GM21576 (cell line): ENCODE measurements around the gene RABIF.
"Not testable (repeated sequence)": the region's sequence is repeated elsewhere in the genome, so short reads cannot be mapped to it uniquely, and the experiment has no call there.

Experiments
- ATAC-seq: cut with Tn5 transposase; IDR thresholded peaks from one replicate; pipeline ENCODE4 v1.9.1; 2021; ENCODE audit warnings: mild to moderate bottlenecking, moderate library complexity; ENCODE audit not compliant: unreplicated experiment

The RABIF gene

DNA sequence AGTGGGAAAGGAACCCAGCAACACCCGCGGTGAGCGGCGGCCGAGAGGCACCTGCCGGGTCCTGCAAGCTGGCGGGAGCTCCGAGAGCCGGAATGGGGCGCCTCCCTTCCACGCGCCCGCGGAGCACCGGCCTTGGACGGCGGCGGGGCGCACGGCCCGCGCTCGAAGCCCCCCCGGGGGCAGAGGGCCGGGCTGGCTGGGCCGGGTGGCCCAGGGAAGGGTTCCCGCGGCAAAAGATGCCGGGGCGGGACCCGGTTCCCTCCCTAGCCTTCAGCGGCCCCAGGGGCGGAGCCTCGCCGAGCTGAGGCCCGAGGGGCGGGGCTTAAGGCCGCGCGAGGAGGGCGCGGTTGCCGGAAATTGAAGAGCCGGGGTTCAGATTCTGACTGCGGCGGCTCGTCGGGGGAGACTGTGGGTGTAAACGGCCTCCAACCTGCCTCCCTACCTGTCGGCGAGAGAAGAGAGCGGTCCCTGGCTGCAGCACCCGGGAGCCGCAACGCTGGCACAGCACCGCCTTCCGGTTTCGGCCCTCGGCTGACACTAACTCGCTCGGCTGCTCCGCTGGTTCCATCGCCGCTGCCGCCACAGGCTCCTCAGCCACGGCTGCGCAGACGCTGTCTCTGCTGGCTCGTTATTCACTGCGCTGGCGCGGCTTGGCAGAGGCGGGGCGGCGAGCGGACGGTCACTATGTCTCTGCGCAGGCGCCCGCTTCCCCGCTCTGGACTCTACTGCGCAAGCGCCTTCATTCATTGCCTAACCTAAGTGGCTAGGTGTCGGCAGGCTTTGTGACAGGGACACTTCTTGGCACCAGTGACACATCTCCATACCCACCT lies at the start of gene RABIF:
Gene RABIF, minus strand, starts transcription at position 619 of the 830 bp plus-strand sequence. Its CDS starts 51 bp downstream, at position 568.
- ATAC-seq, result peak; percentile 86

DNA sequence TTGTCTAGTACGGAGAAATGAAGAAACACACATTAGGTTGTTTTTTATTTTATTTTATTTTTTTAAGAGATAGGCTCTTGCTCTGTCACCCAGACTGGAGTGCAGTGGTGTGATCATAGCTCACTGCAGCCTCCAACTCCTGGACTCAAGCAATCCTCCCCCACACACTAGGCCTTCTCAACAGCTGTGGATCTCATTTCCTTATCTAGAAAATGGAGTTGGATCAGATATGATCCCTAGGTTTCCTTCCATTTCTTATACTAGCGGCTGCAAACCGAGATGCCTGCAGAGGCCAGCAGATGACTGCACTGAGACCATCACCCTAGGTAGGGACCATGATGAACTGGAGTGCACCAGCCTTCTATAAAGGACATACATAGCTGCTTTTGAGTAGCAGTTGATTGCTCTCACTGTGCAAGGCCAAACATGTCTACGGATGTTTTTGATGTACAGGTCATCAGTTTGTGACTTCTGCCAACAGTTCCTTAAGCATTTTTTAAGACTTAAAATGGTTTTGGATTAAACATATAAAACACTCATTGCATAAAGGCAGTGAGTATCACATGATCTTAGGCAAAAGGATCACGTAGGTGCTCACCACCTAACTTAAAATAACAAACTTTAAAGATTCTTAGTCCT lies 49.5 kb upstream of the RABIF start:
- no peak for ATAC-seq

DNA sequence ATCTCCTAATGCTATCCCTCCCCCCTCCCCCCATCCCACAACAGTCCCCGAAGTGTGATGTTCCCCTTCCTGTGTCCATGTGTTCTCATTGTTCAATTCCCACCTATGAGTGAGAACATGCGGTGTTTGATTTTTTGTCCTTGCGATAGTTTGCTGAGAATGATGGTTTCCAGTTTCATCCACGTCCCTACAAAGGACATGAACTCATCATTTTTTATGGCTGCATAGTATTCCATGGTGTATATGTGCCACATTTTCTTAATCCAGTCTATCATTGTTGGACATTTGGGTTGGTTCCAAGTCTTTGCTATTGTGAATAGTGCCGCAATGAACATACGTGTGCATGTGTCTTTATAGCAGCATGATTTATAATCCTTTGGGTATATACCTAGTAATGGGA lies 47.5 kb upstream of the RABIF start:
- ATAC-seq, result not testable (repeated sequence)

DNA sequence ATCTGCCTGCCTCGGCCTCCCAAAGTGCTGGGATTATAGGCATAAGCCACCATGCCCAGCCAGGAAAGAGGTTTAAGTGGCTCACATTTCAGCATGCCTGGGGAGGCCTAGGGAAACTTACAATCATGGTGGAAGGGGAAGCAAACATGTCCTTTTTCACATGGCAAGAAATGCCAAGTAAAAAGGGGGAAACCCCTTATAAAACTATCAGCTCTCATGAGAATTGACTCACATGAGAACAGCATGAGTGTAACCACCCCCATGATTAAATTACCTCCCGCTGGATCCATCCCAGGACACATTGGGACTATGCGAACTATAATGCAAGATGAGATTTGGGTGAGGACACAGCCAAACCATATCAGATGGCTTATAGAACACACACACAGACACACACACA lies 46.9 kb upstream of the RABIF start:
- no peak for ATAC-seq

DNA sequence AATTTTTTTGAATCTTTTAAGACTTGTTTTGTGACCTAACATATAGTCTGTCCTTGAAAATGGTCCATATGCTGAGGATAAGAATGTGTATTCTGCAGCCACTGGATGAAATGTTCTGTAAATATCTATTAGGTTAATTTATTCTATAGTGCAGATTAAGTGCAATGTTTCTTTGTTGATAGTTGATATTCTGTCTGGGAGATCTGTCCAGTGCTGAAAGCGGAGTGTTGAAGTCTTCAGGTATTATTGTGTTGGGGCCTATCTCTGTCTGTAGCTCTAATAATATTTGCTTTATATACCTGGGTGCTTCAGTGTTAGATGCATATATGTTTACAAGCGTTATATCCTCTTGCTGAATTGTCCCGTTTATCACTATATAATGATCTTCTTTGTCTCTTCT lies 45.8 kb upstream of the RABIF start:
- ATAC-seq, result no peak

DNA sequence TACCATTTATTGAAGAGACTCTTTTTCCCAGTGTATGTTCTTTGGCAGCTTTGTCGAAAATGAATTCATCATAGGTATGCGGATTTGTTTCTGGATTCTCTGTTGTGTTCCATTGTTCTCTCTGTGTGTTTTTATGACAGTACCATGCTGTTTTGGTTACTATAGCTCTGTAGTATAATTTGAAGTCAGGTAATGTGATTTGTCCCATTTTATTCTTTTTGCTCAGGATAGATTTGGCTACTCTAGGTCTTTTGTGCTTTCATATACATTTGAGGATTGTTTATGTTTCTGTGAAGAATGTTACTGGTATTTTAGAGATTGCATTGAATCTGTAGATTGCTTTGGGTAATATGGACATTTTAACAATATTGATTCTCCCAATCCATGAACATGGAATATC lies 43.5 kb upstream of the RABIF start:
- ATAC-seq, result no peak

DNA sequence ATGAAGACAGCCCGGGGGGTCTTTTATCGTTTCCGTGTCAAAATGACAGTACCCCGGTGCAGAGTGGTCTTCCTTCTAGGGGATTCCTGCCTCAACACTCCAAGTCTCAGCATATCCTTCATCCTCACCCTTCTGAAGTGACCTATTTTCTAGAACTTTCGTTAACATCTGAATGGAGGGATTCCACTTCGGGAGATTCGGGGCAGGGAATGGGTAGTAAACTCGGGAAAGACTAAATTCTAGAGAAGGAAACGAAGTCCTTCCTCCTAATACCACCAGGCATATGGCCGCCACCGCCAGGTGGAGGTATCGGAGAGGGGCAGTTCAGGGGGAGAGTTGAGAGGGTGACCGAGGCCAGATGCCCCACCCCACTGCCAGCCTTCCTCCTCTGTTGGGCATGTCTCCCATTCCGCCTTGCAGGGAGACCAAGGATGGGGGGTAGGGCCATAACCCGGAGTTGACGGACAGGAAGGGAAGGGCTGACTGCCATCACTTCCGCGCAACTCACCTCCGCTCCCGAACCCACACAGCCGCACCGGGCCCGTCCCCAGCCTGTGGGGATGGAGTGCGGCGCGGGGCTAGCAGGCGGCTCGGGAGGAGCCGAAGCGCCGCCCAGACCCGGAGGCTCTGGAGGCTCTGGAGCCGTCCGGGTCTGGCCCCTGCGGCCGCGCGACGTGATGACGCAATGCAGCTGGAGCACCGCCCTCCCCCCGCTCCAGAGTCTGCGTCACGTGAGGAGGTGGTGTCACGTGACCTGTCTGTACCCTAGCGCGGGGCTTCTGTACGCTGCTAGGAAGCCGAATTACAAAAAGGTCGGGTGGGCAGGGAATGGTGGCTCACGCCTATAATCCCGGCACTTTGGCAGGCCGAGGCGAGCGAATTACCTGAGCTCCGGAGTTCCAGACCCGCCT lies 37.9 kb upstream of the RABIF start, which contains the start of gene KLHL12:
Gene KLHL12, minus strand, starts transcription at position 654 of the 911 bp plus-strand sequence. CDS start 2,072 bp downstream, outside the sequence.
- peak; percentile 89 for ATAC-seq

DNA sequence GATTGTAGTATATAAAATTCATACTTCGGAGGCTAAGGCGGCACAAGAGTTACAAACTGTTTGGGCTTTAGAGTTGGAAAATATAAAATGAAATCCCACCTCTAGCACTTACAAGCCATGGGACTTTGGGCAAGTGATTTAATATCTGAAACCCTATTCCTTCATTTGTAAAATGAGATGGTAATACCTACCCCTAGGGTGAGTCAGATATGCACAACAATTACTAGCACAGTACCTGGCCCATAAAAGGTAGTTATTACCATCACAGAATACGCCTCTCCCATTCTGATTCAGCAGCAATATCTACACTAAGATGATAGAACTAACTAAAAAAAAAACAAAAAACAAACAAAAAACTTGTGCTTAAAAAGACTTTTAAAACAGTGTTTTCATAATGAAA lies 34.6 kb upstream of the RABIF start:
- no peak for ATAC-seq

DNA sequence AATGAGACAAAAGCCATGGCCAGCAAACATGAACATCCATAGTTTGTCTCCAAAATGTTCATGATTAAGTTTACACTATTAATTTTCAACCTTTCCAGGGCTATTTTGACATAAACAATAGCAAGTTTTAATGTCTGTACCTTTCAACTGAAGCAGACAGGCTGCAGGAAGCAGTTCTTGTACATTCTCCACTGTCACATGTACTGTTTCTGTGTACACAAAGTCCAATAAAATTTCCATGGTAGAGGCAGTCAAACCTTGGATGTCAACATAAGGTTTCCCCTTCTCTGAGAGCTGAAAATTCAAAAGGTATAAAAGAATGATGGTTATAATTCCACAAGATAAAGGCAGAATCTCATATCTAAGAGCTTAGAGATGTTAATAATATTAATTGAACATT lies 30.7 kb upstream of the RABIF start:
- no peak for ATAC-seq

DNA sequence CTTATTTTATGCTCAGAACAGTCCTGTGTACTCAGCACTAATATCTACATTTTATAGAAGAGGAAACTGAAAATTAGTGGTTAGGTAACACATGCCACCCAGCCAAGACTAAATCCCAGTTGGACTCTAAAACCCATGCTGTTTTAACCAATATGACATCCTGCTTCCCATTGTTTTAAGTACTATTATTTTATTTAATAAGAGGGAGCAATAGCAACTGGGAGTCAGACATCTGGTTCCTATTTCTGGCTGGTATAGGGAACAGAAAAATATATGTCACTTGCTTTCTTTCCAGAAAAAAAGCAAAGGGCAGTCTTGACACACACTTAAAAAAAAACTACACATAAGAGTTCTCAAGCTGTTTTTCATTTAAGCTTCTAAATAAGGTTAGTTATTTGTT lies 26.2 kb upstream of the RABIF start:
- ATAC-seq, result no peak

DNA sequence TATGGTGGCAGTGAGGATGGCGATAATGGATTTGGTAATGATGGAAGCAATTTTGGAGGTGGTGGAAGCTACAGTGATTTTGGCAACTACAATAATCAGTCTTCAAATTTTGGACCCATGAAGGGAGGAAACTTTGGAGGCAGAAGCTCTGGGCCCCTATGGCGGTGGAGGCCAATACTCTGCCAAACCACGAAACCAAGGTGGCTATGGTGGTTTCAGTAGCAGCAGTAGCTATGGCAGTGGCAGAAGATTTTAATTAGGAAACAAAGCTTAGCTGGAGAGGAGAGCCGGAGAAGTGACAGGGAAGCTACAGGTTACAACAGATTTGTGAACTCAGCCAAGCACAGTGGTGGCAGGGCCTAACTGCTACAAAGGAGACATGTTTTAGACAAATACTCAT lies 23.5 kb upstream of the RABIF start:
- not testable (repeated sequence) for ATAC-seq

DNA sequence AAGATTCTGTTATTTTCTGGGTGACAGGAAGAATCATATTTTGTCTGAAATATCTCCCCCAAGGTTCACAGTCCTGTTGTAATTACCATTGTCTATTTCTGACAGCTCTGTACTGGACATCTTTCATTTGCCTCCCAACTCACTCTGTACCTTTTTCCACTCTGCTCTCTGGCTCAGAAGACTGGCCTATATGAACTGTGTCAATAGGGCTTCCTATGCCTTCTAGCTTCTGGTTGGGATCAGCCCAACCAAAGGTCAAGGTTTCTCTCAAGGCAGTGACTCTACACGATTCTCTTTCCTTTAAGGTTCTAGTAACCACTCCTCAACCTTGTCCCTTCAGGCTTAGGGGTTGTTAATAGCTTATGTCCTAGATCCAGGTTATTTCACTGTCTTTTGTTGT lies 20.5 kb upstream of the RABIF start:
- ATAC-seq, result no peak

DNA sequence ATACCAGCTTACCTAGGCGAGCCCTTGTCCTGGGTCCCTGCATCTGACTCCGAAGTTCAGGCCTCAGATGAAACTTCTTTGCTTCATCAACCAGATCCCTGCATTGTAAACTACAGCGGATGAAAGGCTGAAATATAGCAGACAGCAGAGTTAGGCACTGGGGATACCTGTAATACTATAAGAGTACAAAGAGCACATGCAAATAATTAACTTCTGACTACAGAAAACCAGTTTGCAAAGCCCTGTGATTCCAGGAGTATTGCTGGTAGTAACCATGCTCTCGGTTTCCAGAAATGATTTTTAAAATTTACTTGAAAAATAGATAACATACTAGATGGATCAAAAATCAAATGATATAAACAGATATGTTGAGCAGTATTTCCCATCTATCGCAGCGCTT lies 20.0 kb upstream of the RABIF start:
- ATAC-seq, result no peak

DNA sequence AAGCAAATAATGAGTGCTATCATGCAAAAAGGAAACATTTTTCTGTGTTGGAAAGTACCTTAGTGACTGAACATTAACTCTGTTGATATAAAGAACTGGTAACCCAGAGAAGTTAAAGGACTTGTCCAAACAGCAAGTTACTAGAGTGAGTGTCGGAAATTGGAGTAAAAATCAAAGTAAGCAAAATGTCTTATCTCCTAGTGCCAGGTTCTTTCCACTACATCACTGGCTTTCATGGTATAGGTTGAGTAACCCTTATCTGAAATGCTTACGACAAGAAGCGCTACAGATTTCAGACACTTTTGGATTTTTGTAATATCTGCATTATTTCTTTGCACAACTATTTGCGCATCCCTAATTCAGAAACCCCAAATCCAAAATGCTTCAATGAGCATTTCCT lies 16.4 kb upstream of the RABIF start:
- ATAC-seq, result no peak

DNA sequence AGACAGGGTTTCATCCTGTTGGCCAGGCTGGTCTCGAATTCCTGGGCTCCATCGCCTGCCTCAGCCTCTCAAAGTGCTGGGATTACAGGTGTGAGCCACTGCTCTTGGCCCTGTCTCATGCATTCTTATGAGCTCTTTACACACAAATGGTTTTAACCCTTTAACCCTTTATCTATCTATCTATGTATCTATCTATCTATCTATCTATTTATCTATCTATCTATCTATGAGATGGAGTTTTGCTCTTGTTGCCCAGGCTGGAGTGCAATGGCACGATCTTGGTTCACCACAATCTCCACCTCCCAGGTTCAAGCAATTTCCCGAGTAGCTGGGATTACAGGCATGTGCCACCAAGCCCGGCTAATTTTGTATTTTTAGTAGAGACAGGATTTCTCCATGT lies 14.9 kb upstream of the RABIF start:
- ATAC-seq, result not testable (repeated sequence)

DNA sequence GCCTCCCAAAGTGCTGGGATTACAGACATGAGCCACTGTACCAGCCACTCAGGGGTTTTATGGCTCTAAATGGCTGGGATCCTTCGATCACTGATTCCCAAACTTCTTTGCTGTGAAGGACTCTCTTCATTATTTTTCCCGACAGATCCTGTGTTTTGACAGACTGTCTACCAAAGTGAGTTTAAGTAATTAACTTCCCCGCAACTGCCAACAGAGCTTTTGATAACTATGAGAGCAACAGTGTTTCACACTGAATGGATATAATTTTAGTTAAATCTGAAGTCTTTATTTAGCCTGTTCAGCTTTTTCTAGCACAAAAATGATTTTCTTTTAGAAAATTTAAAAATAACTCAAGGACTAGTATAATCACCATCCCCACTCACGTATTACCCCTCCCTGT lies 12.6 kb upstream of the RABIF start:
- ATAC-seq, result no peak

DNA sequence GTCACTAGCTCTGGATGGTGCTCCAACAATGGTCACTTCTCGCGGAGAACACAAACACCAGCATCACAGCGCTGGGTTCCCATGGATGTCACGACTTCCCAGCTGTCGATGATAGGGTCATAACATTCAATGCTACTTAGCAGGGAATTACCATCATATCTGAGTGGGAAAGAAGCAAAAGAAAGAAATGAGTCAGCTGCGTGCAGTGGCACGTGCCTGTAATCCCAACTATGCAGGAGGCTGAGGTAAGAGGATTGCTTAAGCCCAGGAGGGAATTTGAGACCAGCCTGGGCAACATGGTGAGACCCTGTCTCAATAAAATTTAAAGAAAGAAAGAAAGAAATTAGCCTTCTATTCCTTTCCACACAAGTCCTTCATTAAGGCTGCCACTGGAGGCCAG lies 3.6 kb upstream of the RABIF start:
- no peak for ATAC-seq

DNA sequence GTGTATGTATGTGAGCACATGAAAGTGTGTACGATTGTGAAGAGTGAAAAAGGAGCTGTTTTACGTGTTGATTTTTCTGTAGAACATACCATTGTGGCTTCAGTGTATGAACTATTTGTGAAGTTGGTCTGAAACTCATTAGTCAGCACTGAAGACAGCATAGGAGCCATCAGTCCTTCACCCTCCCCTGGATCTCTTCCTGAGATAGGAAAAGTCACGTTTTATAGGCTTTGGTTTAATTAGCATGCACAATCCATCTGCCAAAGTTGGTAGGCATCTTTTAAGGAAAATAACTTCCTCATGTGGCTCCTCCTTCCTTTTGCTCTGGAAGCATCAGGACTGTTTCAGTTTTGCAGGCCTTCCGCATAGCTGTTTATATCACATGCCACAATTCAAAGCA lies 1.4 kb upstream of the RABIF start:
- no peak for ATAC-seq

DNA sequence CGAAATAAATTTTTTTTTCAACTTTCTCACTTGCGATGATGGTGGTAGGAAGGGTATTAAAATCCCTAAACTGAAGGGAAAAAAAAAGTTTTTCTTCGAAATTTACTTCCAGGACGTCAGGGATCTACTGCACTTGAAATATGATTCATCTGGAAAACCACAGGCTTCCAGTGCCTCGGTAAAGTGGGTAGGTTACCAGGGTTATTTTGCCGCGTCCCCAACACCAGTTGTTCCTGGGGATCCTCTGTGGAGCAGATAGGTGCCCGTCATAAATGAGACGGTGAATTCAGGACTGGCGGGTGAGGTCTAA lies 773 bp downstream of the RABIF start:
- no peak for ATAC-seq

DNA sequence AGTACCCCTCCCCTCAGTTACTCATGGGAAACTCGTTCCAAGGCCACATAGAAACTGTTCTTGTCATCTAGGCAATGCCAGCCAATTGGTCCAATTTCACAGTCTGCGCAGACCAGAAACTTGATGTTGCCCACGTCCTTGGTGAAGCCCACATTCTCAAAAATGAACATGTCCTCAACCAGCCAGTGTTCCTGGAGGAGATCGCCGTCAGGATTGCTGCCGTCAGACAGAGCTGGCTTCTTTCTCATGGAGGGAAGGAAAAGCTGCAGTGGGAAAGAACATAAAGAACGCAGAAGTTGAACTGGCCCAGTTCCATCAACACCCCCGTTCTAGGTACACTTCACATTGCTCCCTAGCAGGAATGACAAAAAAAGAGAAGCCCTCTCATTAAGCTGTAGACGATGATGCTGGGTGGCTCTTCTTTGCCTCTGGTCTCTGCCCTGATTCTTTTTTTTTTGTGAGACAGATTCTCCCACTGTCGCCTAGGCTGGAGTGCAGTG lies 7.9 kb downstream of the RABIF start:
- no peak for ATAC-seq

DNA sequence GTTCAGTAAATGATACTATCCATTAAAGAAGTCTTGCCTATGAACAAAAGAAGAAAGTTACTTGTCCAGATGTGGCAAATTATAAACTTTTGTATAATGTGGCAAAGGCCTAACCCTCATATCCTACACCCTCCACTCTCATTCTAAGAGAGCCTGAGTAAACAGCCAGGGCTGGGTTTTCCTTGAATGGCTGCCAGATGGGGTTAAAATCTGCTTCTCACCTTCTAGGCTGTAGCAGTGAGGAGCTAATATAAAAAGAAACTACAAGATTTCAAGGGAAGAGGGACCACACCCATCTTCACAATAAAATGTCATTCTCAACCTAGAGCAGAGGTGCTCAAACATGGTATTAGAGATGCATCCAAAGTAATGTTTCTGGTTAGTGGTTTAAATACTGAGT lies 8.9 kb downstream of the RABIF start:
- no peak for ATAC-seq
